Subcutaneous adipose tissue (tissue), 4 donors: ENCODE results near the gene AGMO. TPM values are rescaled to one million over a fixed set of nuclear protein-coding genes. Genes with fewer than 3 reads are reported as not detected.

Experiments used
- total RNA-seq, 4 donors: library from RNA; depleted of rRNA; stranded (reverse); fragments of >200 nt; gene quantifications; one replicate each; pipeline ENCODE4 v1.1.0, GENCODE V29; 2016
- TF ChIP-seq, protein P1 (sequence below): fragments of 450-650 bp; IDR thresholded peaks from one replicate; pipeline ENCODE4 v1.5.1; 2016; ENCODE audit warnings: low read depth, mild to moderate bottlenecking, control low read depth, antibody characterized with exemption, moderate library complexity

AGMO gene
- total RNA-seq, 4 donors from 2014 or later = 2.4 to 28.6 (median 10.2) TPM

DNA sequence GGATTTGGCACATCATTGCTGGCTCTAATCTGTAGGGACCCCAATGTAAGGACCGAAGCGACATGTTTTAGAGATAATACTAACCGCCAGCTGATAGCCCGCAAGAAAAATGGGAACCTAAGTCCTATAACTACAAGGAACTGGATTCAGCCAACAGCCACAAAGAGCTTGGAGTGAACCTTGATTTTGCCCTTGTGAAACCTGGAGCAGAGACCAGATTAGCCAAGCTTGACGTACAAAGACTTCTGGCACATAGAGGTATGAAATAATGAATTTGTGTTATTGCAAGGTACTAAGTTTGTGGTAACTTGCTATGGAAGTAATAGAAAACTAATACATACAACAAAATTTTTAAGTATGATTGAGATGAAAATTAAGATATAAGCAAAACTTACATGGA is 246.9 kb downstream of the AGMO start:
- TF ChIP-seq, protein P1, sequence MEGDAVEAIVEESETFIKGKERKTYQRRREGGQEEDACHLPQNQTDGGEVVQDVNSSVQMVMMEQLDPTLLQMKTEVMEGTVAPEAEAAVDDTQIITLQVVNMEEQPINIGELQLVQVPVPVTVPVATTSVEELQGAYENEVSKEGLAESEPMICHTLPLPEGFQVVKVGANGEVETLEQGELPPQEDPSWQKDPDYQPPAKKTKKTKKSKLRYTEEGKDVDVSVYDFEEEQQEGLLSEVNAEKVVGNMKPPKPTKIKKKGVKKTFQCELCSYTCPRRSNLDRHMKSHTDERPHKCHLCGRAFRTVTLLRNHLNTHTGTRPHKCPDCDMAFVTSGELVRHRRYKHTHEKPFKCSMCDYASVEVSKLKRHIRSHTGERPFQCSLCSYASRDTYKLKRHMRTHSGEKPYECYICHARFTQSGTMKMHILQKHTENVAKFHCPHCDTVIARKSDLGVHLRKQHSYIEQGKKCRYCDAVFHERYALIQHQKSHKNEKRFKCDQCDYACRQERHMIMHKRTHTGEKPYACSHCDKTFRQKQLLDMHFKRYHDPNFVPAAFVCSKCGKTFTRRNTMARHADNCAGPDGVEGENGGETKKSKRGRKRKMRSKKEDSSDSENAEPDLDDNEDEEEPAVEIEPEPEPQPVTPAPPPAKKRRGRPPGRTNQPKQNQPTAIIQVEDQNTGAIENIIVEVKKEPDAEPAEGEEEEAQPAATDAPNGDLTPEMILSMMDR = no peak

DNA sequence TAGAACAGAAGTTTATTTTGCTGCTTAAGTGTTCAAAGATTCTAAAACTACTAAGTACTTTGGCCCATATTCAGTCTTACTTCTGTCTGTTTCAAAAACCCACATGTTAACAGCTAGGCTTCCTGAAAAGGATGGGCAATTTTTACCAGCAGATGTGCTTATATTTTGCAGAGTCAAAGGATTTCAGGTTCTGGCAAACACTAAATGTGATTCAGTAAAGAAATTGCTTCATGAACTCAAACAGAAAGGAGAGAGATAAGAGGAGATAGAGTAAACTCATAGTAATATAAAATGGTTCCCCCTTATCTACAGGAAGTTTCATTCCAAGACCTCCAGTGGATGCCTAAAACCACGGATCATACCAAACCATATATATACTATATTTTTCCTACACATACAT is 248.5 kb downstream of the AGMO start:
- TF ChIP-seq, protein P1 = no peak

DNA sequence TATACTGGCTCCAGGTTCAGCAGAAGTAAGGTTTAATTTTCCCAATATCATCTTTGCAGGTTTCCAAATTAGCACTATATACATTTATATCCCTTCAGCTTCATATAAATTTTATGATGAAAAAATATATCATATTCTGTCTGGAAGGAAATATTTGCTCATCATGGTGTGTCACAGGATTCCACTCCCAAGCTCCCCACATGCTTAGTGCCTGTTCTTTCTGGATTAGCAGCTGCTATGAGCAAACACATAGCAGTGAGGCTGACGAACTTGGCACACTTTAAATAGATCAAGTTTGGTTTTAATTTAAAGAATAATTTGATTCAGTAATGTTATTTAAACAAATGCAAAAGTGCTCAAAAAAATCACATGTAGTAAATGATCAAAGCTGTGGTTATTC is 251.9 kb downstream of the AGMO start:
- TF ChIP-seq, protein P1 = no peak

DNA sequence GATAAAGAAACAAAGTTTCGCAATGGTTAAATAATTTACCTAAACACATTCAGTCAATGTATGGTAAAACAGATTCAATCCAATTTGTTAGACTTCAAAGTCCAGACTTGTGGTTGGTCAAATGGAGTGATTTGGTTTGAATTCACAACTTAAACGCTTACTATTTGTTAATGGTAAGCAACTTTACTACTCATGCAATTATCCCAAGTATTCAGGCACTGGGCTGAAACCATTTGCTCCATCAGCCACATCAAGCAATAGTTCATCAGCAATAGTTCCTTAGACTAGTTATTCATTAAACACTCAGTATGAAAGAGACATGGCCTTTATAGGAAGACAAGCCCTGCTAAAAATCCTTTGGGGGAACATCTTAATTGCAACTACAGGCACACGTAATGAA is 253.0 kb downstream of the AGMO start:
- TF ChIP-seq, protein P1 = no peak

DNA sequence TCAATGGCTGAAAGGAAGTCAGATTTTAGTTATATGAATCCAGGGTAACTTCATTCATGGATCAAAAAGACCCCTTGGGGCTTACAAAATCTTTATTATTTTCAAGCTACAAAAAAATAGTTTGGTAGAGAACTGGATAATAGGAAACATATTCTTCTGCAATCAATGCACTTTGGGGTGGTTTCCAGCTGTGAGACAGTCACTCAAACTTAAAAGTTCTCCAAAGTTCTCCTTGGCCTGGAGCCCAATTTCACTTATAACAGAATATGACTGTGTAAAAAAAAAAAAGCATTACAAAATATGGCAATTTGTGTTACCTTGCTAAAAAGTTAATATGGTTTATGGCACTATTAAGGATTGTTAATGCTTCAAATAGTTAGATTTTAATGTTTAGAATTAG is 255.5 kb downstream of the AGMO start:
- TF ChIP-seq, protein P1 = no peak

DNA sequence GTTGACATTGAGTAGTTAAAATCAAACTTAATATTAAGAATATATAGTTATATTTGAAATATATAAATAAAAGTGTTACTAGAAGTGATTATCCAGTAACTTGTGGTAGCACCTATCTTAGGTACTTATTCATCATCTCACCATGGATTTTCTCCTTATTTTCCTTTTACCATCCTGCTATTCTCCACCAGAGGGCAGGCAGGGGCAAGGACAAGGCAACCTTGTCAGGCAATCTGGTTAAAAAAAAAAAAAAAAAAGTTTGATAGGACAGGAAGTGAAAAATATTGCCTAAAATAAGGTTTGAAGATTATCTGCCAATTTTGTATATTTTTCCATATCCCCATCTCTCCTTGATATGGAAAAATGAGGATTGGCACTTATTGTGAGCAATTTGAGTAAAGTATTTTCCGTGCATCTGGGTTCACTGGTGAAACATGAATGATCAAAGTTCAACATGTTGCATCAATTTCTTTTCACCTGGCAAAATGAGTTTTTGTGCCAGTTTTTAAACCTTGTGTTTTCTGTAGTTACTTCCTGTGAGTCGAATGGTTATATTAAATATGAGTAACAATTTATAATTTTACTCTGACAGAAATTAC is 256.7 kb downstream of the AGMO start:
- TF ChIP-seq, protein P1 = no peak

DNA sequence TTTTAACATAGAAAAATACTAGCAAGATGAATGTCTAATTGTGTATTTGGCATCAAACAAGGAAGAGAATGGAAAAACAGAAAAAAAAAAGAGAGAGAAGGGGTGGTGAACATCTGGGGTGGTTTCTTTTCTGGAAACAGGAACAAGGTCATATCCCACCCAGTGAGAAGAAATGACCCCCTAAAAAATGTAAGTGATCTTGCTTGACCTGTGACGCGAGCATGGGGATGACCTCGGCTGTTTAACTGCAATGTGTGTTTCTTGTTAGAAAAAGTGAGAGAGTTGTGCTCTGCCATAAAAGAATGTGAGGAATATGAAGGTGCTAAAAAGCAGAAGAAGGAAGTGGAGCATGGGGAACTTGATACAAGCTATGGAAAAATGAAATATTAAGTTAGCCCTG is 258.5 kb downstream of the AGMO start:
- TF ChIP-seq, protein P1 = no peak
